ENCODE data around the gene DACT2.
"Not testable (repeated sequence)": the region's sequence is repeated elsewhere in the genome, so short reads cannot be mapped to it uniquely, and the experiment has no call there.

The DACT2 gene

GRCh38 chr6:168280020-168280898 lies 39.3 kb downstream of the DACT2 start:
- no peak for DNase-seq

GRCh38 chr6:168279403-168279935 lies 40.1 kb downstream of the DACT2 start:
- no peak for DNase-seq

GRCh38 chr6:168278904-168279303 lies 40.7 kb downstream of the DACT2 start:
- no peak for DNase-seq

- DNase-seq, result no peak
Measured at GRCh38 chr6:168277274-168277669, 42.3 kb downstream of the DACT2 start.

GRCh38 chr6:168276576-168277273 lies 42.9 kb downstream of the DACT2 start:
- no peak for DNase-seq

GRCh38 chr6:168275168-168275567 lies 44.4 kb downstream of the DACT2 start:
- no peak for DNase-seq

- DNase-seq, result no peak
Measured at GRCh38 chr6:168274037-168274952, 45.3 kb downstream of the DACT2 start.

- DNase-seq, result no peak
Measured at GRCh38 chr6:168273441-168274036, 46.0 kb downstream of the DACT2 start.

- DNase-seq, result no peak
Measured at GRCh38 chr6:168272415-168273325, 46.9 kb downstream of the DACT2 start.

GRCh38 chr6:168270274-168271172 lies 49.1 kb downstream of the DACT2 start:
- no peak for DNase-seq

- DNase-seq, result no peak
Measured at GRCh38 chr6:168269455-168270243, 49.9 kb downstream of the DACT2 start.

GRCh38 chr6:168268755-168269154 lies 50.8 kb downstream of the DACT2 start:
- no peak for DNase-seq

GRCh38 chr6:168267779-168268178 lies 51.8 kb downstream of the DACT2 start:
- DNase-seq, result not testable (repeated sequence)

GRCh38 chr6:168265827-168266815 lies 53.5 kb downstream of the DACT2 start:
- DNase-seq, result no peak

- no peak for DNase-seq
Measured at GRCh38 chr6:168265394-168265793, 54.2 kb downstream of the DACT2 start.

- DNase-seq, result no peak
Measured at GRCh38 chr6:168264593-168265335, 54.8 kb downstream of the DACT2 start.

- DNase-seq, result no peak
Measured at GRCh38 chr6:168263351-168263905, 56.1 kb downstream of the DACT2 start.

All from activated gamma-delta T cell treated with Interleukin-2 at 50 U/mL for 16 hours (primary cell).